Measurements from ENCODE around the gene GPR162.

DNA sequence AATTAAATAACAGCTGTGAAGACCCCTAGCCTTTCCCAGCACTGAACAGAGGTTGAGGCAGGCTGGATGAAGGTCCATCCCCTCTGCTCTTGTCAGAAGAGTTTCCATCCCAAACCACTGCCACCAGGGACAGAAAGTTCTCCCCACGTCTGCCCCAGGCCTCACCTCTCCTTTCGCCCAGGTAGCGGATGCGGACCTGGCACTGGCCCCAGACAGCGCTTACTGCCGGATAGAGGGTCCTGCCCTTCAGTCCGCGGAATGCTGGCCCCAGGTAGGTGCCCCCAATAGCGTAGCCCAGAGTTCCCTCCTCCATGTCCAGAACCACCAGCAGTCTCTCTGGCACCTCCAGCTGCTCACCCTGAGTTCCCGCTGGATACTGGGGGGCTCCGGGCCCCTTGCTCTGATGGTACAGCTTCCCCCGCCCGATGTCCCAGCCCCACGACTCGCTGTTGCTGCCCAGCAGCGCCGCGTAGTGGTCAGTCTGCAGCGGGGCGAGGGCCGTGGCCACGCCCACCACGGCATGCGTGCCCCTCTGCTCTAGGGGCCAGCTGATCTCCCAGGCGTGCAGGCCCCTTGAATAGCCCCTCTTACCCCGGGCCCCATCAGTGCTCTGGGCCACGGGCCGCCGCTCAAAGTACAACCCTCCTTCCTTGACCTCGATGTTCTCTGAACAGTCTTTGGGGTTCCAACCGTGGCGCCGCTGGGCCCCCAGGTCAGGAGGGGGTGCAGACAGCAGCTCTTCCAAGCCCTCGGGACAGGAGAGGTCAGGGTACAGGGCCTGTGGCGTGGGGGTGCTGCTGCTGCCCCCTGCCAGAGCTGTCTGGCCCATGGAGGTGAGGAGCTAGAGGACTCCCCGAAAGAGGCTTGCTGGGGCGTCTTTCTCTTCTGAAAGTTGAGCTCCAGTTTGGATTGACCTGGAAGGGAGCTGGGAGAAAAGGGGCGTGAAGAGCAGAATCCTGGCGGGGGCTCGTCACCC is 50.7 kb downstream of the GPR162 start:
- no peak for TF ChIP-seq GATA2 (IDR thresholded peaks at IDR 0.05; ENCODE audit: low read depth, low read length)
- TF ChIP-seq GATA3 (IDR thresholded peaks at IDR 0.05; ENCODE audit: low read depth, low read length) = no peak

All from SH-SY5Y (cell line).